Activated CD8-positive, alpha-beta memory T cell treated with anti-CD3 and anti-CD28 coated beads, Interleukin-2, amount 50 U/mL, for 24 hours (primary cell): ENCODE results near the gene CAMTA1.

Experiments used
- DNase-seq: peaks from one replicate; pipeline ENCODE4 v3.0.0-alpha.2; 2020; ENCODE audit errors: extremely low read depth

The CAMTA1 gene

GRCh38 chr1:7570311-7570710 lies 785.1 kb downstream of the CAMTA1 start:
- no peak for DNase-seq

- no peak for DNase-seq
These were observed 787.4 kb downstream of the CAMTA1 start for GRCh38 chr1:7572654-7573152.

GRCh38 chr1:7573481-7573880 lies 788.2 kb downstream of the CAMTA1 start:
- no peak for DNase-seq

GRCh38 chr1:7574121-7575040 lies 789.1 kb downstream of the CAMTA1 start:
- no peak for DNase-seq

GRCh38 chr1:7575041-7575400 lies 789.8 kb downstream of the CAMTA1 start:
- DNase-seq, result no peak

- DNase-seq, result no peak
These were observed 791.8 kb downstream of the CAMTA1 start for GRCh38 chr1:7576946-7577657.

- DNase-seq, result no peak
These were observed 793.0 kb downstream of the CAMTA1 start for GRCh38 chr1:7578206-7578605.

GRCh38 chr1:7579016-7579415 lies 793.8 kb downstream of the CAMTA1 start:
- no peak for DNase-seq

- DNase-seq, result no peak
These were observed 794.9 kb downstream of the CAMTA1 start for GRCh38 chr1:7579831-7580804.

GRCh38 chr1:7580923-7581753 lies 795.9 kb downstream of the CAMTA1 start:
- no peak for DNase-seq

- DNase-seq, result no peak
These were observed 796.7 kb downstream of the CAMTA1 start for GRCh38 chr1:7581754-7582459.

GRCh38 chr1:7582460-7582972 lies 797.3 kb downstream of the CAMTA1 start:
- no peak for DNase-seq

GRCh38 chr1:7583291-7584096 lies 798.2 kb downstream of the CAMTA1 start:
- DNase-seq, result no peak

GRCh38 chr1:7584157-7584556 lies 798.9 kb downstream of the CAMTA1 start:
- no peak for DNase-seq

GRCh38 chr1:7584643-7585042 lies 799.4 kb downstream of the CAMTA1 start:
- DNase-seq, result no peak

GRCh38 chr1:7585216-7585907 lies 800.1 kb downstream of the CAMTA1 start:
- DNase-seq, result no peak

- no peak for DNase-seq
These were observed 801.0 kb downstream of the CAMTA1 start for GRCh38 chr1:7586031-7586941.
